Cerebellar cortex (tissue), 1 donor: ENCODE results near the gene KMT2A.
A peak's percentile ranks its signal among the peaks of the same experiment; 100 is the strongest.
"Not testable (repeated sequence)": the region's sequence is repeated elsewhere in the genome, so short reads cannot be mapped to it uniquely, and the experiment has no call there.

Experiments used
- DNase-seq: peaks from one replicate; pipeline ENCODE4 v3.0.0-alpha.2; 2015; ENCODE audit warnings: low spot score

The KMT2A gene

DNA sequence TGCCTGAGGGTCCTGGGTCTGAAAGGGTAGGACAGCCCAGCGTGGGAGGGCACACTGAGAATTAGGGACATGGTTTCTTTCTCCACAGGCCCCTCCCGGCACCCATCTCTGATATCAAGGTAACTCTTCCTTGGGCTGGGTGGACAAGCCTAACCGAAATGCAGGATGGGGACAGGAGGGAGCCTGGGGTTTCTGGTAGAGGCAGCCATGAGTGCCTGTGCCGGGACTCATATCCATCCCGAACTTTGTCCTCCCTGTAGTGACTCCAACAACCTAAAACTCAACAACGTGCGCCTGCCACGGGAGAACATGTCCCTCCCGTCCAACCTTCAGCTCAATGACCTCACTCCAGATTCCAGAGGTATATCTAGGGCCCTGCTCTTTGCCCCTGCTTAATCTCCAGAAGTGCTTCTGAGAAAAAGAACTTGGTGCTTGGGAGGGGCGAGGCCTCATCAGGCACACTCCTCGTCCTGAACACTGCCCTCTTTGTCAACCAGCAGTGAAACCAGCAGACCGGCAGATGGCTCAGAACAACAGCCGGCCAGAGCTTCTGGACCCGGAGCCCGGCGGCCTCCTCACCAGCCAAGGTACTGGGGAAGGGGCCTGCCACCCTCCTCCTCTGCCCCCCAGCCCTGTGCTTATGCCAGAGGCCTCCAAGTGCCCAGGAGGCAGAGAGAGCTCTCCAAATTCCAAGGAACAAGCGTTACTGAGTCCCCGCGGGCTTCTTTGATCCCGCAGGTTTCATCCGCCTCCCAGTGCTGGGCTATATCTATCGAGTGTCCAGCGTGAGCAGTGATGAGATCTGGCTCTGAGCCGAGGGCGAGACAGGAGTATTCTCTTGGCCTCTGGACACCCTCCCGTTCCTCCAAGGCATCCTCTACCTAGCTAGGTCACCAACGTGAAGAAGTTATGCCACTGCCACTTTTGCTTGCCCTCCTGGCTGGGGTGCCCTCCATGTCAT is 97.8 kb downstream of the KMT2A start:
- peak; percentile 39 for DNase-seq

DNA sequence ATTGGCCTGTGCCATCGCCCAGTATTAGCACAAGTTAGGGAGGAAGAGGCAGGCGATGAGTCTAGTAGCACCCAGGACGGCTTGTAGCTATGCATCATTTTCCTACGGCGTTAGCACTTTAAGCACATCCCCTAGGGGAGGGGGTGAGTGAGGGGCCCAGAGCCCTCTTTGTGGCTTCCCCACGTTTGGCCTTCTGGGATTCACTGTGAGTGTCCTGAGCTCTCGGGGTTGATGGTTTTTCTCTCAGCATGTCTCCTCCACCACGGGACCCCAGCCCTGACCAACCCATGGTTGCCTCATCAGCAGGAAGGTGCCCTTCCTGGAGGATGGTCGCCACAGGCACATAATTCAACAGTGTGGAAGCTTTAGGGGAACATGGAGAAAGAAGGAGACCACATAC is 99.0 kb downstream of the KMT2A start:
- no peak for DNase-seq

DNA sequence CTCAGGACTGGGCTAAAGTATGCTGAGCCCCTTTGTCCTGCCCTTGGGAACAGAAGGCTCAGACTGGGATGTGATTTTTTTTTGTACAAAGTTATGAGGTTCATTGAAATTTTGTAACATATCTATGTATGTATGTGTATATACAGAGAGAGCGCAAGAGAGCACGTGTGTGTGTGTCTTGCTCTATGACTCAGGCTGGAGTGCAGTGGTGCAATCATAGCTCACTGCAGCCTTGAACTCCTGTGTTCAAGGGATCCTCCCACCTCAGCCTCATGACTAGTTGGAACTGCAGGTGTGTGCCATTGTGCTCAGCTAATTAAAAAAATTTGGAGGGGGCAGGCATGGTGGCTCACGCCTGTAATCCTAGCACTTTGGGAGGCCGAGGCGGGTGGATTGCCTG is 100.4 kb downstream of the KMT2A start:
- no peak for DNase-seq

DNA sequence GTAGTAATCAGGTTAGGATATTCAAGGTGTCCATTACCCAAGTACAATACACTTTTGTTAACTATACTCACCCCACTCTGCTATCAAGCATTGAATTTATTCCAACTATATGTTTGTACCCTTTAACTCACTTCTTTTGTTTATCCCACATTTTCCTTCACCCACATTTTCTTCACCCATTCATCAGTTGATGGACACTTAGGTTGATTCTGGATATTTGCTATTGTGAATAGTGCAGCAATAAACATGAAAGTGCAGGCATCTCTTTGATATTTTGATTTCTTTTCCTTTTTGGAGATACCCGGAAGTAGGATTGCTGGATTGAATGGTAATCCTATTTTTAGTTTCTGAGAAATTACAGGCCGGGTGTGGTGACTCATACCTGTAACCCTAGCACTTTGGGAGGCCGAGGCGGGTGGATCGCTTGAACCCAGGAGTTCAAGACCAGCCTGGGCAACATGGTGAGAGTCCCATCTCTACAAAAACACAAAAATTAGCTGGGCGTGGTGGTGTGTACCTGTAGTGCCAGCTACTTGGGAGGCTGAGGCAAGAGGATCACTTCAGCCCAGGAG is 101.2 kb downstream of the KMT2A start:
- no peak for DNase-seq

DNA sequence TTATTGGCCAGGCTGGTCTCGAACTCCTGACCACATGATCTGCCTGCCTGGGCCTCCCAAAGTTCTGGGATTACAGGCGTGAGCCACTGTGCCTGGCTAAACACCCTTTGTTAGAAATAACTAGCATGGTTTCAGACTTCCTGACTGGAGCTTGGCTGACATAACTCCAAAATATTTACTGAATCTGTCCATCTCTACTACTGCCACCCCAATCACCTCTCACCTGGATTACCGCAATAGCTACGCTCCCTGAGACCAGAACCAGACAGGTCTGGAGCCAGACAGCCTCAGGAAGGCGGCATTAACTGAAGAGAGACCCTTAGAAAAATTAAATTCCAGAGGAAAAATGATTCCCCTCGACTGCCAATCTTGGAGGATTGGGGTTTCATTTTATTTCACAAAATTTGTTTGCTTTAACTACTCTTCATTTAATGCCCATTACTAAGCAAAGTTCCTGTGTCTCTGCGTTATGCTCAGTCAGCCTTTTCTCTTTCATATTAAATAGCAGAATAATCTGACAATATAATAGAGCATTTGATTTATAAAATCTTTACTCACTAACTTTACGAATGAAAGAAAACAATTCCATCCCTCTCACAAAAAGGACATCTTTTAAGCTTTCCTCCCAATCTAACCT is 107.8 kb downstream of the KMT2A start:
- DNase-seq: no peak

DNA sequence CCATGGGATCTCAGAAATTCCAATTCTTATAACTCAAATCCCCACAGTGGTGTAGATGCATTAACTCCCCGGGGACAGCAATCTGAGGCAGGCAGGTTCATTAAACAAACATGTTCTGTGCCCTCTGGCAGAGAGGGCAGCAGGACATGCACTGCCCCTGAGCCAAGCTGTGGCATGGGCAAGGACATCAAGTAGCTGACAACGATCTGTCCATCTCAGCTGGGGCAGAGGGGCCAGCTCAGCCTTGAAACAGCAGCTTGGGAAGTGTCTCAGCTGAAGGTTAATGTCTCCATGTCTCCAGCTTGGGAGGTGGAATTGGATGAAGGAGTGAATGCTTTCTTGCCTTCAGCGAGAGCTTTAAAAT is 108.3 kb downstream of the KMT2A start:
- no peak for DNase-seq

DNA sequence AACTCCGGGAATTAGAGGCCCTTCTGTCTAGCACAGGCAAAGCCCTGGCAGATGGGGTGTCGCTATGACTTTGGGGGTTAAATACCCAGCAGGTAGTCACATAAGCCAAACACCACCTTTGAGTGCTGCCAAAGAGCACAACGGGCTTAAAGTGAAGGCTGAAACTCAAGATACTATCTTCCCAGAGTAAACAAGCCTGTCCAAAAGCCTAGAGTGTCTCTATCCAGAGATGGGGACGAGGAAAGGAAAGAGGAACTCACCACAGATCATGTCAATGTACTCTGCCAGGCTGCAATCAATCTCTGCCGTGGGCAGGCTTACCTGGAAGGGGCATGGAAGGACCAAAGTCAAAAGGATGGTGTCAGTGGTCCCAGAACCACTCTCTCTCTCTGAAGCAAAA is 109.2 kb downstream of the KMT2A start:
- no peak for DNase-seq

DNA sequence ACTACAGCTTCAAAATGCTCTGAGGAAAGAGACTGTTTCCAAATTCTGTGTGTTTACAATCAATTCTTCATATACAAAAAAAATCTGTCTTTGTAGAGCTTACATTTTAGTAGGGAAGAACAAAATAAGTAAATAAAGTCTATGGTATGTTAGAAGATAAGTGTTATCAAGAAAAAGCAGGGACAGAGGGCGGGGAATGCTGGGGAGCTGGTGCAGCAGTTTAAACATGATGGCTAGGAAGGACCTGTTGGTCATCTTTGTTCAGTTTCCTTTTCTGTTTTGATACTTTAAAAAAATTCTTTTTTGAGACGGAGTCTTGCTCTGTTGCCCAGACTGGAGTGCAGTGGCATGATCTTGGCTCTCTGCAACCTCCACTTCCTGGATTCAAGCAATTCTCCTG is 110.8 kb downstream of the KMT2A start:
- no peak for DNase-seq

DNA sequence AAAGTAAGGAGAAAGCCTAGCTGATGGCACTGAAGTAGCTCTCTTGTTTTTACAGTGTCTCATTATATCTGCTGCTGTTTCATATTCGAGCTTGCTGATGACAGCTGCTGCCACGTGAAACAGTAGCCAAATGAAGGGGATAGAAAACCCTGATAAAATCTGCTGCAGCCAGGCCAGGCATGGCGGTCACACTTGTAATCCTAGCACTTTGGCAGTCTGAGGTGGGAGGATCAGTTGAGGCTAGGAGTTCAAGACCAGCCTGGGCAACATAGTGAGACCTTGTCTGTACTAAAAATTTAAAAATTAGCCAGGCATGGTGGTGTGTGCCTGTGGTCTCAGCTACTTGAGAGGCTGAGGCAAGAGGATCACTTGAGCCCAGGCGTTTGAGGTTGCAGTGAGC is 116.0 kb downstream of the KMT2A start:
- no peak for DNase-seq

DNA sequence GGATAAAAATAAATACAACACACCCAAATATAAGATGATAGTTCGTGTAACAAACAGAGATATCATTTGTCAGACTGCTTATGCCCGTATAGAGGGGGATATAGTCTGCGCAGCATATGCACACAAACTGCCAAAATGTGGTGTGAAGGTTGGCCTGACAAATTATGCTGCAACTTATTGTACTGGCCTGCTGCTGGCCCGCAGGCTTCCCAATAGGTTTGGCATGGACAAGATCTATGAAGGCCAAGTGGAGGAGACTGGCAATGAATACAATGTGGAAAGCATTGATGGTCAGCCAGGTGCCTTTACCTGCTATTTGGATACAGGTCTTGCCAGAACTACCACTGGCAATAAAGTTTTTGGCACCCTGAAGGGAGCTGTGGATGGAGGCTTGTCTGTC is 124.5 kb downstream of the KMT2A start:
- no peak for DNase-seq

DNA sequence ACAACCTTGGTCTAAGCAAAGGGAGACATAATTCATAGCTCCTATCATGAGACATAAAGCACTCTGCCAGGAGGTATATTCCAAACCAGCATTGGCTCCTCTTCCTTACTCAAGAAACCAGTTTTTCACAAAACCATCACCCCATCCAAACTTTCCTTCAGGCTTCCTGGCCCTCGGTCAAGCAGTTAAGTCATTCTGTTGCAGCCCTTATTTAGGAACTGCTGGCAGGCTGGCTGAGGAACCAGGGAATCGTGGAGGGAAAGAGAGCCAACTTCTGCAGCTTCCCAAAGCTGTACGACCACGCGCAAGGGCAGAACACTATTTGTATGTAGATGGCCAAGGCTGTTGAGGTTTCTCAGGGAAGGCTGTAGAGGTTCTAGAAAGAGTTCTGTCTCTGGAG is 128.8 kb downstream of the KMT2A start:
- no peak for DNase-seq

DNA sequence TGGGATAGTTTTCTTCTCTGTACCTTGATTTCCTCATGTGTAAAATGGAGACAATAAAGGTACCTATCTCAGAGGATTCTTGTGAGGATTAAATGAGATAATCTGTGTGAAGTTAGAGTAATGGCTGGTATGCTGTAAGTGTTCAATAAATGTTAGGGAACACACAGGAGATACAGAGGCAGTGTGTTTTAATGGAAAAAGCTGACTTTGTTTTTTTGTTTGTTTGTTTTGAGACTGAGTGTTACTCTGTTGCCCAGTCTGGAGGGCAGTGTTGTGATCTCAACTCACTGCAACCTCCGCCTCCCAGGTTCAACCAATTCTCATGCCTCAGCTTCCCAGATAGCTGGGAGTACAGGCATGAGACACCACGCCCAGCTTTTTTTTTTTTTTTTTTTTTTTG is 133.4 kb downstream of the KMT2A start:
- DNase-seq: no peak

DNA sequence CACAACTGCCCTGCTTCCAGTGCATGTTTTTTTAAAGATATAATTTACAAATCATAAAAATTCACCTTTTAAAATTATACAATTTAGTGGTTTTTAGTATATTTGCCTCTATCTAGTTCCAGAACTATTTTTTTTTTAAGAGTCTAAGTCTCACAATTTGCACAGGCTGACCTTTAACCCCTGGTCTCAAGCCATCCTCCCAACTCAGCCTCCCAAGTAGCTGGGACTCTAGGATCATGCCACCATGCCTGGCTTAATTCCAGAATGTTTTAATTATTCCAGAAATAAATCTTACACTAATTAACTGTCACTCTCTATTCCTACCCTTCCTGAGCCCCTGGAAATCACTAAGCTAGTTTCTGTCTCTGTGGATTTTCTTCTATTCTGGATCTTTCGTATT is 134.5 kb downstream of the KMT2A start:
- no peak for DNase-seq

DNA sequence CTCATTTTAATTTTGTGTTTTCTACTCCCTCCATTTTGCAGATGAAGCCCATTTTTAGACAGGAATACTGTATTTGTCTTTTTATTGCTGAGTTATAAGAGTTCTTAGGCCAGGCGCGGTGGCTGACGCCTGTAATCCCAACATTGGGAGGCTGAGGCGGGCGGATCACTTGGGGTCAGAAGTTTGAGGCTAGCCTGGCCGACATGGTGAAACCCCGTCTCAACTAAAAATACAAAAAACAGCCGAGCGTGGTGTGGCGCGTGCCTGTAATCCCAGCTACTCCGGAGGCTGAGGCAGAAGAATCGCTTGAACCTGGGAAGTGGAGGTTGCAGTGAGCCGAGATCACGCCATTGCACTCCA is 135.4 kb downstream of the KMT2A start:
- not testable (repeated sequence) for DNase-seq

DNA sequence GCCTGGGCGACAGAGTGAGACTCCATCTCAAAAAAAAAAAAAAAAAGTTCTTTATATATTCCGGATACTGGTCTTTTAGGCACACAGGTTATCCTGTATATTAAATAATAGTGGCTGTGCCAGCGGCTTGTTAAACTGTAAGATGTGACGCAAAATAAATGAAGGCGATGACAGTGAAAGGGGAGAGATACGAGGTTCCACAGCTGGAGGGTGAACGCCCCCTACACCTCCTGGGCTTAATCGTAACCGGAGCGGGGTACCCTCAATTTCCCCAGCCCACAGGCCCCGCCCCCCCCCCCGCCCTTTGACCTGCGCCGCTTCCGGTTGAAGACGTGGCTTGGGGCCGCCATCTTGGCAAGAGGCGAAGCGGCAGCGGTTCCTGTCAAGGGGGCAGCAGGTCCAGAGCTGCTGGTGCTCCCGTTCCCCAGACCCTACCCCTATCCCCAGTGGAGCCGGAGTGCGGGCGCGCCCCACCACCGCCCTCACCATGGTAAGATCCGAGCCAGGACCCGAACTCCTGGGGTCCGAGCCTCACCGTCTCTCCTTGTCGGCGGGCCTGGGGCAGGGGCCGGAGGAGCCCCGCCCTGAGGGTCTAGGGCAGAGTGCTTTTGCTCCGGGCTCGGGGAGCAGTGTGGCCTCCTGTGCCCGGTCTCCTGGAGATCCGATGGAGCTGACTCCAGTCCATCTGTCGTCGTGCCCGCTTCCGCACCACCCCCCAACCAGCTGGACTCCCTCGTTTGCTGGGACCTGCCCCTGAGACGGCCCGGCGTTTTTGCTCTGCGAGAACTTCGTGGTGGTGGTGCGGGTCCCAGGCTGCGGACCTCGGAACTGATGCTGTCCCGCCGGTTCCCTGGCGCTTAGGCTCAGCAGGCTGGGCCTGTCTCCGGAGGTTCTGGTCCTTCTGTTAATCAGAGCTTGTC is 136.0 kb downstream of the KMT2A start, which contains the start of gene ARCN1:
TSS of gene ARCN1 (plus strand) at position 349 of the 920 bp plus-strand sequence. CDS start at position 488, 139 bp downstream.
- DNase-seq: peak; percentile 75

DNA sequence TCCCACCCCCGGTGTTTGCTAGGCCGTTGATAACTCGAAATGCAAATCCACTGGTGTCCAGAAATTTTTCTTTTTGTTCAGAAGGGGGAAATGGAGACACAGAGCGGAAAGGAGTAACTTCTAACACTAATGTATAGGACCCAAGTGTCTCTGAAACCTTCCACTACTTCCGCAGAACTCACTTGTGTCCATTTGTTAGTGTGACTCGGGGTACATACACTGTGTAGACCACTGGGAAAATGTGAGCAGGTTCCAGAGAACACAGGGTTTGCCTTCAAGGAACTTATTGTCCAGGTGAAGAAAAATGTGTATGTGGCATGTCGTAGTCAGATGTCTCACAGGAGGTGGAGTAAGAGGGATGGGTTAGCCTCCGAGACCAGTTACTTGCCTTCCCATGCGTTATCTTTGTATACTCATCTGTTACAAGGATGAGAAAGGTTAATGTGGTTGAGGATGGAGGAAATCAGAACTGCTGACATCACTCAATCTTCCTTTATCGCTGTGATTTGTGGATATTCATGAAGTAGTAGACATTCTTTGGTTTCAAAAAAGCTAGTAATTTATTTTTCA is 136.8 kb downstream of the KMT2A start:
- peak; percentile 34 for DNase-seq

DNA sequence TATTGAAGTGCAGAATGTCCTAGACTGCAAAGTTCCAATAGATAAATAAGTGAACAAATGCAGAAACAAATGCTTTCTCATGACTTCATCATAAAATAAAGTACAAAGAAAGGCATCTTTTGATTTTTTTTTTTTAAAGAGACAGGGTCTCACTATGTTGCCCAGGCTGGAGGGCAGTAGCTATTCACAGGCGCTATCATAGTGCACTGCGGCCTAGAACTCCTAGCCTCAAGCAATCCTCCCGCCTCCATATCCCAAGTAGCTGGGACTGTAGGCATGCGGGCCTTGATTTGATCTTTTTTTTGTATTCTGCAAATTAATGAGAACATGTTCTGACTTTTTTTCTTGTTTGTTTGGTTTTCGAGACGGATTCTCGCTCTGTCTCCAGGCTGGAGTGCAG is 138.3 kb downstream of the KMT2A start:
- DNase-seq: no peak
